Superior temporal gyrus (tissue), 1 donor: Measurements from ENCODE around the gene PDS5B.
"Not testable (repeated sequence)": the region's sequence is repeated elsewhere in the genome, so short reads cannot be mapped to it uniquely, and the experiment has no call there.

Experiments
- DNase-seq: peaks from one replicate; pipeline ENCODE4 v3.0.0-alpha.2; 2016; ENCODE audit errors: extremely low spot score

PDS5B gene

GRCh38 chr13:32586080-32586900 is at the start of gene PDS5B:
Gene PDS5B, plus strand, starts transcription at chr13:32586452. Its CDS starts 62,321 bp downstream, at chr13:32648773.
- DNase-seq, result peak; percentile 93

DNA sequence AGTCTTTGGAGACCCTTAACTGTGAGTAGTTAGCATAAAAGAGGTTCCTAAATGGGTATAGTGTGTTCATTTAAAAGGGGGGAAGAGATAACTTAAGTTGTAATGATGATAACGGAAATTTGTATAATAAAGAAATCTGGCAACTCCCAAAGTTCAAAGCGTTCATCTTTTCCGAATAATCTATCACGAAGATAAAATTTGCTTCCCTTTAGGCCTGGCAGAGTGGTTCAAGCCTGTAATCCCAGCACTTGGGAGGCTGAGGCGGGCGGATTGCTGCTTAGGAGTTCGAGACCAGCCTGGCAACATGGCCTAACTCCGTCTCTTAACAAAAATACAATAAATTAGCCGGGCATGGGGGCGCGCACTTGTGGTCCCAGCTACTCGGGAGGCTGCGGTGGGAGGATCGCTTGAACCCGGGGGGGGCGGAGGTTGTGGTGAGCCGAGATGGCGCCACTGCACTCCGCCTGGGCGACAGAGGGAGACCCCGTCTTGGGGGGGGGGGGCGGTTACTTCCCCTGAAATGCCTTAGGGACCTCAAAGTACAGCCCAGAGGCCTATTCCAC is 48.6 kb upstream of the PDS5B start:
- no peak for DNase-seq

GRCh38 chr13:32538143-32538620 is 48.1 kb upstream of the PDS5B start:
- no peak for DNase-seq

GRCh38 chr13:32538621-32539246 is 47.5 kb upstream of the PDS5B start, which contains the start of gene N4BP2L2:
Gene N4BP2L2, minus strand, starts transcription at chr13:32538795. Its CDS starts 1,768 bp downstream, at chr13:32537027.
- peak; percentile 100 for DNase-seq

GRCh38 chr13:32542221-32542620 is 44.0 kb upstream of the PDS5B start:
- DNase-seq, result no peak

- no peak for DNase-seq
These were observed 41.2 kb upstream of the PDS5B start for GRCh38 chr13:32545083-32545482.

DNA sequence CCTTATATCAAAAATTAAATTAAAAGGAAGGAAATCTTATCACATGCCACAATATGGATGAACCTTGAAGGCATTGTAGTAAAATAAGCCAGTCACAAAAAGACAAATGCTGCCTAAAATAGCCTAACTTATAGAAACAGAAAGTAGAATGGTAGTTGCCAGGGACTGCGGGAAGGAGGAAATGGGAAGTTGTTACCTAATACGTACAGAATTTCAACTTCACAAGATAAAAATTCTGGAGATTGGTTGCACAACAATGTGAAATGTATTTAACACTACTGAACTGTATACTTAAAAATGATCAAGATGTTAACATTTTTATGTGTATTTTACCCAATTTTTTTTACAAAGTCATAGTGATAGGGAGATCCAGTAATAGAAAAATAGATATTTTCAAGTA is 37.4 kb upstream of the PDS5B start:
- no peak for DNase-seq

GRCh38 chr13:32549788-32550187 is 36.5 kb upstream of the PDS5B start:
- DNase-seq, result no peak

DNA sequence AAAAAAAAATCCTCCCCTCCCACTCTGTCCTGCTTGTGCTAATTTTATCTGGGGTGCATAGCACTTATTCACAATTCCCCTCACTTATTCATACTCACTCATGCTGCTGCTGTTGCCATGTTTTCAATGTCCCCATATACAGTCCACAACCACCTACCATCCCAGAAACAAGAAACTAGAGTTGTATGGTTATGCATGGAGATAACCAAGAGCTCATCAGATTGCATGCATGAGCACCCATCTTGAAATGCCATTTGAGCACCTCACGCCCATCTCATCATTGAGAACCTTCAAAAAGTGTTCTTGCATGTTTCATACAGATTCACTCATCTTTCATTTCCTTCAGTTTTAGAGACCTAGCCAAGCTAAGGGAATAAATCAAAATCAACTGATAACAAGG is 32.5 kb upstream of the PDS5B start:
- DNase-seq, result no peak

DNA sequence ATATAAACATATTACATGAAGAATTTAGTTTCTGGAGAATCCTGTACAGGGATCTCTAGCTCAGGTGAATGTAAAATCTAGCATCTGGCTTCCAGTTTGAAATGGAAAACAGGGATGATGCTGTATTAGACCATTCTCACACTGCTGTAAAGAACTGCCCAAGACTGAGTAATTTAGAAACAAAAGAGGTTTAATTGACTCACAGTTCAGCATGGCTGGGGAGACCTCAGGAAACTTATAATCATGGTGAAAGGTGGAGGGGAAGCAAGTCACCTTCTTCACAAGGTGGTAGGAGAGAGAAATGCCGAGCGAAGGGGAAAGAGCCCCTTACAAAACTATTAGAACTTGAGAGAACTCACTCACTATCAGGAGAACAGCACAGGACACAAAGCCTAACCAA is 30.6 kb upstream of the PDS5B start:
- DNase-seq, result no peak

DNA sequence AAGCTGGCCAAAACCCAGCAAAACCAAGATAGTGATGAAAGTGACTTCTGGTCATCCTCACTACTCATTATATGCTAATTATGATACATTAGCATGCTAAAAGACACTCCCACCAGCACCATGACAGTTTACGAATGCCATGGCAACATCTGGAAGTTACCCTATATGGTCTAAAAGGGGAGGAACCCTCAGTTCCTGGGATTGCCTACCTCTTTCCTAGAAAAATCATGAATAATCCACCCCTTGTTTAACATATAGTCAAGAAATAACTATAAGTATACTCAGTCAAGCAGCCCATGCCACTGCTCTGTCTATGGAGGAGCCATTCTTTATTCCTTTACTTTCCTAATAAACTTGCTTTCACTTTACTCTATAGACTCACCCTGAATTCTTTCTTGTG is 25.4 kb upstream of the PDS5B start:
- not testable (repeated sequence) for DNase-seq

DNA sequence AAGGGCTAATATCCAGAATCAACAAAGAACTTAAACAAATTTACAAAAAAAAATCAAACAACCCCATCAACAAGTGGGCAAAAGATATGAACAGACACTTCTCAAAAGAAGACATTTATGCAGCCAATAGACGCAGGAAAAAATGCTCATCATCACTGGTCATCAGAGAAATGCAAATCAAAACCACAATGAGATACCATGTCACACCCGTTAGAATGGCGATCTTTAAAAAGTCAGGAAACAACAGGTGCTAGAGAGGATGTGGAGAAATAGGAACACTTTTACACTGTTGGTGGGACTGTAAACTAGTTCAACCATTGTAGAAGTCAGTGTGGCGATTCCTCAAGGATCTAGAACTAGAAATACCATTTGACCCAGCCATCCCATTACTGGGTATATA is 10.6 kb upstream of the PDS5B start:
- not testable (repeated sequence) for DNase-seq

- DNase-seq, result no peak
These were observed 9.2 kb upstream of the PDS5B start for GRCh38 chr13:32577032-32577431.

DNA sequence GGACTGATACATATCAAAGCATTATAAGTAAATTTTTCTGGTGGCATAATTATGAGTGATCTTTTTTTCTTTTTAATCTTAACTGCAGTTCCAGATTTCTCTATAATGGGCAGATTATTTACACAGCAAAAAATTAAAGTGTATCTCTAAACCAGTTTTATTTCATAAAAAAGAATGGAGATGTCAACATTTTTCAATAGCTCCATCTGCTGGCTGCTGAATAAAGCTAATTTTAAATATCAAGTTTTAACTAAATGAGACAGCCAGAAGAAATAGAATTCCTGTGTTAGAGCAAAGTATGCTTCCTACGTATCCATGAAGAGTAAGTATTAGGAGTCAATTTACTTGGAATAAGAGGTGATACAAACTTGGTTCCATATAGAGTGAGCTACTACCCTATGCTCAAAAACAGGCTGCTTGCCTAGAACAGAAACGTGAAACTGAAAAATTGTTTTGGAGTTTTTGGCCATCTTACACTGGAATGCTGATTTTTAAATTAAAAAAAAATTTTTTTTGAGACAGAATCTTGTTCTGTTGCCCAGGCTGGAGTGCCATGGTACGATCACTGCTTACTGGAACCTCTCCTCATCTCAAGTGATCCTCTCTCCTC is 5.0 kb upstream of the PDS5B start:
- DNase-seq, result peak; percentile 77

DNA sequence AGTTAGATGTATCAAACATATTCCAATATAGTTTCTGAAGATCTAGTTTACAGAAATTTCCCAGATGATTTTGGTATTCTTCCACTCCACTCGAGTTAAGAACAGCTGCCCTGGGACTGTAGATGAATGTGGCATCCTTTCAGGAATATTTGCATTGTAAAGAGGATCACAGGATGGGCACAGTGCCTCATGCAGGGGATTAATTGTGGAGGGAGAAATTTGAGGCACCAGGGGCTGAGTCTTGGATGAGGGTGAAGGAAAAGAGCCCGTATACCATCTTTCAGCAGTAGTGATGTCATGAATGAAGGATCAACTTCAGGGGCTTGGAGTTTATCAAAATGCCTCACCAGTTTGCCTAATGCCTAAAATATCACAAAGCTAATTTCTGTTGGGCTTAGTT is 4.0 kb upstream of the PDS5B start:
- DNase-seq, result no peak

- no peak for DNase-seq
These were observed 3.3 kb upstream of the PDS5B start for GRCh38 chr13:32582991-32583390.

- peak; percentile 29 for DNase-seq
These were observed 637 bp upstream of the PDS5B start for GRCh38 chr13:32585550-32586079.

DNA sequence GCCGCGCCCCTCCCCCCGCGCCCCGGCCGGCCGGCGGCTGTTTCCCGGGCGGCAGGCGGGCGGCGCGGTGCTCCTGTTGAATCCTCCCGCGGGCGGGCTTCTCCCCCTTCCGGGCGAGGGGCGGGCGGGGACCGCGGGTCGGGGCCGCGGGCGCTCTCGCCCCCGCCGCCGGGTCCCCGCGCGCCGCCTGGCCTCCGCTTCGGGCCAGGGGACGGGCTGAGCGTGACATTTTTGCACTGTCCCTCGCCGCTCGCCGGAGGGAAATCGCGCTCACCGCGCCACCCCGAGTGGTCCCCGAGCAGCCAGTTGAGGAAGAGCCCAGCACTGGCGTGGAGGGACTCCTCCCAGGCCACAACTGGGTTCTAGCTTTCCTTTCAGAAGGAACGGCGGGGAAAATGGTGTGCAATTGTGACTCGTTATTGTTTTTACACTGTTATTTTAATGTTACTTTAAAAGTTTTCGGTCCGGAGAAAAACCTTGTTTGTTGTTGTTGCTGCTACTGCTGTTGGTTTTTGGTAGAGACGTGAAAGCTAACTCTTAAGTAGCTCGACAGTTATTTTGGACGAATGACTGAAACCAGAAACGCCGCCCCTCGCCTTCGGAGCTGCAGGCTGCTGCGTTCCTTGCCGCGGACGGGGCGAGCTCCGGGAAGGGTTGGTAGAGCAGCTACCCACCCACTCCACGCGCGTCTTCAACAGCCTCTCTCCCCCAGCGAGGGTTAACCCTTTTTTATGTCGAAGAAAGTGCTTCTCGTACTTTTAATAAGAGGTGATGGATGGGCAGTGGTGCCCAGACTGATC is 959 bp downstream of the PDS5B start:
- peak; percentile 60 for DNase-seq

GRCh38 chr13:32587811-32588170 is 1.5 kb downstream of the PDS5B start:
- DNase-seq, result peak; percentile 32

DNA sequence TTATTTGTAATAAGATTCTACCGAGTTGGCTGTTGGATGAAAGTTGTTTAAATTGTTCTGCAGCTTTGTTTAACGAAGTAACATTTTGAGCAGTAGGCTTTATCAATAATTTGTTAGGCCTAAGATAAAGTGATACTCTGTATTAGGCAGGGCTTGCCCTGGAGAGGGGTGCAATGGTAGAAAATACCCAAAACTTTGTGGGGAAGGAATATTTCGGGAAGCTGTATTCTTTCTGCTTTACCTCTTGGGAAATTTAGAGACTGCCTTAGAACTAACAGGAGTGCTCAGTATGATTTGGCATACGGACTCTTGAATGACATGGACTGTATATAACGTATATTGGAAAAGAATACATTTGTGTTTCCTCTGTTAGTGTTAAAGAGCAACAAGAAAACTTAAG is 2.5 kb downstream of the PDS5B start:
- no peak for DNase-seq

DNA sequence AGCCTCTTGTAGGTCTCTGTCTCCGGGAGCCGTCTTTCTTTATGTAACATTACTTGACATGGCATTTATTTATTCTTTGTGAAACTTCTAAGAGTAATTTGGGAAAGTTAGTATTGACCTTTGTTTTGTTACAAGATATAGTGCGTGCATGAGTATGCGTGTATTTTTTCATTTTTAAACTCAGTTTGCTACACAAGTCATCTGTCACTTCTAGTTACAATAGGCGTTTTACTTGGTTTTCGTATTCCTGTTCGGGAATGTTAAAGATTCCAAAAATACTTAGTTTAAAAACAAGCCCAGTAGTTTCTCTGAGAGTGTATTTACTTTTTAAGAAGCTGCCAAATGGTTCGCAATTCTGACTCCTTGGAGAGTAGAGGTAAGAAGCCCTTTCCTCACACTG is 3.2 kb downstream of the PDS5B start:
- no peak for DNase-seq
